ENCODE data around the gene TRABD2B.

DNA sequence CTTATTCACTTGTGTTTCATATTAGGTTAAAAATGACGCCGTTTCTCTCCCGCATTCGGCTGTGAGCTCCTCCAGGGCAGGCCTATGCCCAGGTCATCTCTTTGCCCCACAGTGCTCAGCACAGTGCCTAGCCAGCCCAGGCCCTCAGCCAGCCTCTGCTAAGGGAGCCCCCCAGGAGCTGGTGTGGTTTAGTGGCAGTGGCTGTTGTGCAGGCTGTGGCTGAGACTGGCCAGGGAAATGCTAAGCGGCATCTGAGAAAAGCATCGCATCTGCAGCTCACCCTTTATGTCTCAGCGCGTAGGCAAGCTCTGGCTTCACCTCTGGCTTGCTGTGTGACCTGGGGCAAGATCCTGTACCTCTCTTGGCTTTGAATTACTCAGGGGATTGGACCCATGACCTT is 275.1 kb downstream of the TRABD2B start:
- TF ChIP-seq, protein P1, sequence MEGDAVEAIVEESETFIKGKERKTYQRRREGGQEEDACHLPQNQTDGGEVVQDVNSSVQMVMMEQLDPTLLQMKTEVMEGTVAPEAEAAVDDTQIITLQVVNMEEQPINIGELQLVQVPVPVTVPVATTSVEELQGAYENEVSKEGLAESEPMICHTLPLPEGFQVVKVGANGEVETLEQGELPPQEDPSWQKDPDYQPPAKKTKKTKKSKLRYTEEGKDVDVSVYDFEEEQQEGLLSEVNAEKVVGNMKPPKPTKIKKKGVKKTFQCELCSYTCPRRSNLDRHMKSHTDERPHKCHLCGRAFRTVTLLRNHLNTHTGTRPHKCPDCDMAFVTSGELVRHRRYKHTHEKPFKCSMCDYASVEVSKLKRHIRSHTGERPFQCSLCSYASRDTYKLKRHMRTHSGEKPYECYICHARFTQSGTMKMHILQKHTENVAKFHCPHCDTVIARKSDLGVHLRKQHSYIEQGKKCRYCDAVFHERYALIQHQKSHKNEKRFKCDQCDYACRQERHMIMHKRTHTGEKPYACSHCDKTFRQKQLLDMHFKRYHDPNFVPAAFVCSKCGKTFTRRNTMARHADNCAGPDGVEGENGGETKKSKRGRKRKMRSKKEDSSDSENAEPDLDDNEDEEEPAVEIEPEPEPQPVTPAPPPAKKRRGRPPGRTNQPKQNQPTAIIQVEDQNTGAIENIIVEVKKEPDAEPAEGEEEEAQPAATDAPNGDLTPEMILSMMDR (conservative IDR thresholded peaks at IDR 0.05): no peak
- TF ChIP-seq ZFX (IDR thresholded peaks at IDR 0.05): no peak

Data from C4-2B (cell line).